Mesothelial cell of epicardium (in vitro differentiated cells): ENCODE results near the gene SOX6. TPM values are rescaled to one million over a fixed set of nuclear protein-coding genes. Genes with fewer than 3 reads are reported as not detected.
"Not testable (repeated sequence)": the region's sequence is repeated elsewhere in the genome, so short reads cannot be mapped to it uniquely, and the experiment has no call there.

Source experiments
- DNase-seq, 2 experiments: peaks; one replicate each; pipeline ENCODE4 v3.0.0; 2021; ENCODE audit warnings: low spot score in 2 of 2; ENCODE audit not compliant: unreplicated experiment in 2 of 2
- H3K27ac Mint-ChIP-seq: 2 replicates; pipeline ENCODE4 v1.8.0; 2021; ENCODE audit warnings: mixed read lengths
- H3K27me3 Mint-ChIP-seq: 2 replicates; pipeline ENCODE4 v1.8.0; 2021; ENCODE audit warnings: low read depth, mixed read lengths
- H3K36me3 Mint-ChIP-seq: 2 replicates; pipeline ENCODE4 v1.8.0; 2021; ENCODE audit warnings: mixed read lengths
- H3K4me1 Mint-ChIP-seq: 2 replicates; pipeline ENCODE4 v1.8.0; 2021; ENCODE audit warnings: mixed read lengths
- H3K4me3 Mint-ChIP-seq: 2 replicates; pipeline ENCODE4 v1.8.0; 2021; ENCODE audit warnings: mild to moderate bottlenecking, moderate library complexity, mixed read lengths
- H3K9me3 Mint-ChIP-seq: 2 replicates; pipeline ENCODE4 v1.8.0; 2021; ENCODE audit warnings: mixed read lengths
- total RNA-seq: library from RNA; stranded (reverse); gene quantifications from 3 replicates; pipeline ENCODE4 v1.2.1, GENCODE V29; 2021
- TF ChIP-seq, protein P1 (sequence below): fragments of 200-600 bp; sonication (generic); IDR thresholded peaks from one replicate; pipeline ENCODE4 v1.5.0; 2021; ENCODE audit warnings: antibody characterized with exemption; ENCODE audit not compliant: unreplicated experiment

The SOX6 gene
- total RNA-seq, 1 donor from 2014 or later = 46.4 TPM

- Mint-ChIP-seq H3K4me1 (peaks cover 17% of the 10 kb centered on the region), H3K4me3 (no peak overlapping the region), H3K9me3 (peaks cover 3% of the 10 kb centered on the region), H3K36me3 (peaks cover 2% of the 10 kb centered on the region), H3K27ac (no peak overlapping the region), H3K27me3 (no peaks in the 10 kb centered on the region)
- TF ChIP-seq, protein P1, sequence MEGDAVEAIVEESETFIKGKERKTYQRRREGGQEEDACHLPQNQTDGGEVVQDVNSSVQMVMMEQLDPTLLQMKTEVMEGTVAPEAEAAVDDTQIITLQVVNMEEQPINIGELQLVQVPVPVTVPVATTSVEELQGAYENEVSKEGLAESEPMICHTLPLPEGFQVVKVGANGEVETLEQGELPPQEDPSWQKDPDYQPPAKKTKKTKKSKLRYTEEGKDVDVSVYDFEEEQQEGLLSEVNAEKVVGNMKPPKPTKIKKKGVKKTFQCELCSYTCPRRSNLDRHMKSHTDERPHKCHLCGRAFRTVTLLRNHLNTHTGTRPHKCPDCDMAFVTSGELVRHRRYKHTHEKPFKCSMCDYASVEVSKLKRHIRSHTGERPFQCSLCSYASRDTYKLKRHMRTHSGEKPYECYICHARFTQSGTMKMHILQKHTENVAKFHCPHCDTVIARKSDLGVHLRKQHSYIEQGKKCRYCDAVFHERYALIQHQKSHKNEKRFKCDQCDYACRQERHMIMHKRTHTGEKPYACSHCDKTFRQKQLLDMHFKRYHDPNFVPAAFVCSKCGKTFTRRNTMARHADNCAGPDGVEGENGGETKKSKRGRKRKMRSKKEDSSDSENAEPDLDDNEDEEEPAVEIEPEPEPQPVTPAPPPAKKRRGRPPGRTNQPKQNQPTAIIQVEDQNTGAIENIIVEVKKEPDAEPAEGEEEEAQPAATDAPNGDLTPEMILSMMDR = no peak
- DNase-seq = no peak
Observed at GRCh38 chr11:16082095-16083055, 274.0 kb downstream of the SOX6 start.

DNA sequence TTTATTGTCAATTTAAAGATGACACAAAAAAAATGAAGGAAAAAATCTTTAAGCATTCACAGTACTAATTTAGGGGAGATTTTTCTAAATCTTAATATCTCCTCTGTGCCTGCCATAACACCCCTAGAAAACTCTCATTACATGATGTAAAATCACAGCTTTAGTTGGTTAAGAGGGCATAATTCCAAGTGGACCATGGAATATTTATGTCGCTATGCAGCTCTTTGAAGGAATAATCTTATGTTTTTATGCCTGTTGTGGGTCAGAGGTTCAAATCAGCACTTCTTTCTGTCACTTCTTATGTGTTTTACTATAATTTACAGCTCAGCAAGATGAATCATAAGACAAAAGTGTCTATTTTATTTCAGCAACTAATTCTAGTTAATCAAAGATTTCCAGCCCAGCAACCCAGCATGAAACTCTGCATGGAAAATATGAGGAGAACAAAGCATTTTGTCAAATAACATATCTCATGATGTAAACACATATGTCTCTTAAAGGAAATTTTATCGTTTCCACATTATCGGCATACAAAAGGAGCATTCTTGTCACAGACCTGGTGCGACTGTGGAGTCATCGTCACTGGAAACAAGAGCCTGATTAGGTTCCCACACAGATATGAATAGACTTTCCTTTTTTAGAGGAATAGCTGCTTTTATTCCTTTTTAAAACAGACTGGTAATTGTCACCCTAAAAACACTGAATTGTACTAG lies 274.8 kb downstream of the SOX6 start:
- peaks cover 17% of the 10 kb centered on the region for H3K4me1 Mint-ChIP-seq
- H3K4me3 Mint-ChIP-seq = no peak overlapping the region
- peaks cover 8% of the 10 kb centered on the region for H3K36me3 Mint-ChIP-seq
- peaks cover 9% of the 10 kb centered on the region for H3K9me3 Mint-ChIP-seq
- H3K27ac Mint-ChIP-seq = no peak overlapping the region
- DNase-seq = no peak
- no peaks in the 10 kb centered on the region for H3K27me3 Mint-ChIP-seq
- TF ChIP-seq, protein P1 = no peak

DNA sequence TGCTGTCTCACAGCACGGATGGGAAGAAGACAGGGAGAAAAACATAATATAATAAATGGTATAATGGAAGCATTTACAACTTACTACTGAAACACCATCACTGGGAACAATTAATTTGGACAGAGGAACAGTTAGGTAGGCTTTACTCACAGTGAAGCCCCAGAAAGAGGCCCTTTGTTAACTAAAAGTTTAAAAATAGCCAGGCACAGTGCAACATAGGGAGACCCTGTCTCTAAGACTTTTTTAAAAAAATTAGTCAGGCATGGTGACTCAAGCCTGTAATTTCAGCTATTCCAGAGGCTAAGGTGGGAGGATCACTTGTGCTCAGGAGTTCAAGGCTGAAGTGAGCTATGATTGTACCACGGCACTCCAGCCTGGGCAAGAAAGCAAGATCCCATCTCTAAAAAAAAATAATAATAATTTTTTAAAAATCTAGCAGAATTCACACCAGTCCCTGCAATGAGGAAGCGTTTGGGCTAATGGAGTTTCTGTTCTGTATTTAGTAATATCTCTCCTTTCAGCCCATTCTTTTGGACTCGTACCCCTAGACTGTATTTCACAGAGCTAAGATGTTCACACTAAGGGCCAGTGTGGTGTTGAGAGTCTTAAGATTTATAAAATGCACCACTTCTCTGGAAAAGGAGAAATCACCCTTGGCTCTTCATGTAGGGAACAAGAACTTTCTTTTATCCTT lies 275.5 kb downstream of the SOX6 start:
- Mint-ChIP-seq H3K27ac (no peak overlapping the region), H3K36me3 (peaks cover 14% of the 10 kb centered on the region), H3K27me3 (no peaks in the 10 kb centered on the region), H3K4me3 (no peak overlapping the region), H3K4me1 (peaks cover 12% of the 10 kb centered on the region), H3K9me3 (peaks cover 16% of the 10 kb centered on the region)
- TF ChIP-seq, protein P1 = no peak
- DNase-seq = no peak

GRCh38 chr11:16078936-16079335 lies 277.4 kb downstream of the SOX6 start:
- H3K27ac Mint-ChIP-seq = no peak overlapping the region
- H3K9me3 Mint-ChIP-seq = peaks cover 32% of the 10 kb centered on the region
- peaks cover 30% of the 10 kb centered on the region for H3K36me3 Mint-ChIP-seq
- peaks cover 12% of the 10 kb centered on the region for H3K4me1 Mint-ChIP-seq
- no peak overlapping the region for H3K4me3 Mint-ChIP-seq
- TF ChIP-seq, protein P1 = no peak
- no peaks in the 10 kb centered on the region for H3K27me3 Mint-ChIP-seq
- DNase-seq = no peak

- peaks cover 43% of the 10 kb centered on the region for H3K9me3 Mint-ChIP-seq
- no peaks in the 10 kb centered on the region for H3K27me3 Mint-ChIP-seq
- no peak for DNase-seq
- TF ChIP-seq, protein P1 = no peak
- no peaks in the 10 kb centered on the region for H3K4me1 Mint-ChIP-seq
- no peak overlapping the region for H3K4me3 Mint-ChIP-seq
- H3K36me3 Mint-ChIP-seq = peaks cover 29% of the 10 kb centered on the region
- H3K27ac Mint-ChIP-seq = no peak overlapping the region
Observed at GRCh38 chr11:16070573-16070972, 285.8 kb downstream of the SOX6 start.

DNA sequence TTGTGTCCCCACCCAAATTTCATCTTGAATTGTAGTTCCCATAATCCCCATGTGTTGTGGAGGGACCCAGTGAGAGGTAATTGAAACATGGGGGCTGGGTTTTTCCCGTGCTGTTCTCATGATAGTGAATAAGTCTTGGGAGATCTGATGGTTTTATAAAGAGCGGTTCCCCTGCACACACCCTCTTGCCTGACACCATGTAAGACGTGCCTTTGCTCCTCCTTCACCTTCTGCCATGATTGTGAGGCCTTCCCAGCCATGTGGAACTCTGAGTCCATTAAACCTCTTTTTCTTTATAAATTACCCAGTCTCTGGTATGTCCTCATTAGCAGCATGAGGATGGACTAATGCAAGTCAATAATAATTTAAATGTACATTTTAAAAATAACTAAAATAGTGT lies 289.1 kb downstream of the SOX6 start:
- H3K27ac Mint-ChIP-seq, H3K4me3 Mint-ChIP-seq, H3K36me3 Mint-ChIP-seq, DNase-seq, H3K27me3 Mint-ChIP-seq, H3K4me1 Mint-ChIP-seq: not testable (repeated sequence)
- H3K9me3 Mint-ChIP-seq = peaks cover 13% of the 10 kb centered on the region
